Stimulated activated CD4-positive, alpha-beta T cell treated with anti-CD3 and anti-CD28 coated beads, Interleukin-15, amount 100 ng/mL, for 24 hours (primary cell): ENCODE results near the gene TAGLN.
"Not testable (repeated sequence)": the region's sequence is repeated elsewhere in the genome, so short reads cannot be mapped to it uniquely, and the experiment has no call there.

ENCODE experiments used
- DNase-seq: peaks from one replicate; pipeline ENCODE4 v3.0.0-alpha.2; 2020

The TAGLN gene

DNA sequence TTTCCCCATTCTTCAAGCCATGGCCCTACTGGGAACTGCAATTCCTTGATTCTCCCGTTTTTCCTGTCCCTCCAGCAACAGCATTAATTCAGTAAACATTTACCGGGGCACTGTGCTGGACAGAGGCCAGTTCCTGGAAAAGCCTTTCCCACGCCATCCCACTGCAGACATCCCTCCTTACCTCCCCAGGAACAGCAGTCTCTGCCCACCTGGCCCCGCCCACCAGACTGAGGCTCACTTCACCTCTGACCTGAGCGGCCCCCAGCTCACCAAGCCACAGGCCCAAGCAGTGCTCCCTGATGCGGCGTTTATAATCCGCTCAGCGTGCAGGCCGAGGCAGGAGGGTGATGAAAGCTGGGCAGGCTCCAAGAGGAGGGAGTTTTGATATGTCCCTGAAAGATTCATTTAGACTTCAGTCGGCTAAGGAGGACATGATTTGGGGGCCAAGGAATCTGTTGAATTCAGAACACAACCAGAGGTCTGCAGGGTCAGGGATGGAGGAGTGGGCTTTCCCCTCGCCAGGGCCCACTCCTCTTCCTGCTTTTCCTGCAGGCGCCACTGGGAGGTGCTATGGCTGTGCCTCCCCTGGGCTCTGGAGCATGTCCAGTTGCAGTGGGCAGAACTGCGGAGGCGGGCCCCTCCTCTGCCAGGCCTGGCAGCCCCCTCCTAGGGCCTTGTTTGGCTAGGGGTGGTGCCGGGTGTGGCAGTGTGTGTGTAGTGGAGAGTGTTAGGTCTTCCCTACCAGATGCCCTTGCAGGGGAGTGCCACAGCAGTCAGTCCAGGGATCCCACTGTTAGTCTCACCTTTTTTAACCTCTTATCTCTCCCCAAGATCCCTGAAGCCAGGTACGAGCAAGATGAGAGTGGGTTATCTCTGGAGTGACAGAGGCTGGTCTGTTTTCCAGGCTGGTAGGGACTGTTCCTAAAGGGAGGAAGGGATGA, 1.4 kb upstream of the TAGLN start:
- no peak for DNase-seq

DNA sequence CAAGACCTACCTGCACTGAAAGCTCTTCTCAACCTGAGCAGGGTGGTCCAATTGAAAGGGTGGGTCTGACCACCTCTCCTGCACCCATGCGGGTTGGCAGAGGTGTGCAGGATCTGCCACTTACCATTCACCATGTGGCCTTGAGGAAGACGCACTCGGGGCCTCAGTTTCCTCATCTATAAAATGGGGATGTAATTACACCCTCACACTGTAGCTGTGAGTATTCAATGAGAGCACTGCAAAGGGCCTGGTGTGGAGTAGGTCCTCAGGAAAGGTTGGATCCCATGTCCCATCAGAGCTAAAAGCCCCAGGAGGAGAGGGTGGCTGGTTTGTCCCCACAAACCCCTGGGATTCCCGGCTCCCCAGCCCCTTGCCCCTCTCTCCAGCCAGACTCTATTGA, 557 bp upstream of the TAGLN start:
- DNase-seq = no peak

DNA sequence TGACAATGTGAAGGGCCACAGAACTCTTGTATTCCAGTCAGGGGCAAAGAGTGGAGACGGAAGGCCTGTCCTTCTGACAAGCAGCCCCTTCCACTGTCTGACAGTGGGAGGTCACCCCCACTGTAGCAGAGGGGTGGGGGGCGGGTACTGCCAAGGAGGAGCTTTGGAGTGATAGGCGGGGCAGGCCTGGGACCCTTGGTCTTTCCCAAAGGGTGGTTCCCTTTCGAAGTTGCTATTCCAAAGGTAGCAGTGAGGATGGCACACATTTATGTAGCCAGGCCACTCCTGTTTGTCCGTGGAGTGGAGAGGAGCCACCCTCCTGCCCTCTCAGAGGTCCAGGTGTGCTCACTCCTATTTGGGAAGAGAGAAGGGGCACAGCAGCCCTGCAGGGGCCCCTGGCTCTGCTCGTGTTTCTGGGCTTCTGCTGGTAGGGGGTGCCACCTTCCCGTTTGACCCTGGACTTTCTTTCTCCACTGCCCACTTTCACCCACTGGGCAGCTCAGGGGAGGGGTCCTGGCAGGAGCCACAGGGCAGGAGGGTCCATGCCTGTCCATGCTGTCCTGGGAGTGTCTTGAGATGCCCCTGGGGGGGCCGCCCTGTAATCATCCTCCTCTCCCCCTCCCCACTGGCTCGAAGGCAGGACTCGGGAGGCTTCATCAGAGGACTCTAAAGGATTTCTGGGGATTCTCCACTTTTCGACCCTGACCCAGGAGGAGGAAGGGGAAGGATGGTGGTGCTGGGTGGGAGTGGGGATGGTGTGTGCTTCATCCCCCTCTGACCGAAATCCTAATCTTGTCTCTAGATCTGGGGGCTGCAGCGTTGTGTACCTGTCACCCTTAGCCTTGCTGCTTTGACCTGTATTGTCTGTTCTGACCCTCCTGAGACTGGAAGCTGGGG, 994 bp downstream of the TAGLN start:
- DNase-seq = no peak

DNA sequence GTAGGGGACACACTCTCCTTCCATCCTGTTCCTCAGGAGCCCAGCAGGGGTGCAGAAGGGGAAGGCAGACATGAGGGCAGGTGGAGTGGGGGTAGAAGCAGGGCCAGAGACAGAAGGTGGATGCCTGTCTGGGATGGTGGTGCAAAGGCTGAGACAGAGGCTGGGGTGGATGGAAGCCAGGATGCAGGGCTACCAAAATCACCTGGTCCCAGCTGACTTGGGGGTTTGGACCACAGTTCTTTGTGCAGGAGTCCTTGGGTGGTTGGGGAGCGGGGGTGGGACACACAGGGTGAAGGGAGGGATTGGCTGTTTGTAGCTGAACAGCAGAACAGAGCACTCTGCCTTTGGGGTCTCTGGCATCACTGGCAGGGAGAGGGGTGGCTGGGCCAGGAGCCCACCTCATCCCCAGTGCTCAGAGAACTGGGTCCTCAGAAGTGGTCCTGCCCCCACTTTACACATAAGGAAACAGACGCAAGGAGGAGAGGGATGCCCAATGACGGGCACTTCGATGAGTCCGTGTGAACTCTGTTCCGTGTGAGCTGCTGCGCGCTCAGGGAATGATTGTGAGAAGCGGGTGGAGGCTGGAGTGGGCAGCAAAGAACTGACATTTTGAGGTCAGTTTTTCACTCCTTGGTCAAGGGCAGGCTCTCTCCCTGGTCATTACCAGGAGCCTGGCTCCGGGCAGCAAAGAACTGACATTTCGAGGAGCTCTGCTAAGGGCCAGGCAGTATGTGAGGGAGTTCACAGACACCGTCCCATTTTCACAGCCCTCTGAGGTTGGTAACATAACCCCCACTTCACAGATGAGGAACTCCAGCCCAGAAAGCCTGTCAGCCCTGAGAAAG, 1.9 kb downstream of the TAGLN start:
- DNase-seq = no peak

DNA sequence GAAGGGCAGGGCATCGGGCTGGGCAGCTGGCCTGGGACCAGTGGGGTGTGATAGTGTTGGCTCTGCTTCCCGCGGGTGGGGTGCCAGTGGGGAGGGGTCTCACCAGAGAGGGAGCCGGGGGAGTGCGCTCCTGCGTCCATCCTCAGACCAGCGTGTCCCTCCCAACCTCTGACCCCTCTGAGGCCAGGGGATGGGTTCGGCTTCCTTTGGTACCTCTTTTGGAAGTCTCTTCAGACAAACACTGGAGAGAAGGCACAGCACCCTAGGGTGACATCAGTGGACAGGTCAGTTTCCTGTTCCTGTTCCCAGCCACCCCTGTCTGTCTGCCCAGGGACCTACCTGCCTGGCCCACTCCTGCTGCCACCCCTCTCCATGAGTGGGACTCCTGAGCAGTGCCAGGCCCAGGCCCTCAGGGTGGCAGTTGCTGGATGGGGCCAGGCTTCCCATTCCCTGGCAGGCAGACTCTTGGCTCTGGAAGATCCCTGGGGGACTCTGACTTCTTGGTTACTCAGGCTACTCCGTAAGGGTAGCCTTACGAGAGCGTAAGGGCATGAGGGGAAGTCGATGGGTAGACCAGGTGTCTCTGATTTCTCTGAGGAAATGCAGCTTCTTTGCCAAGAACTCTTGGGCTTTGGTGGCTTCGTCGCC, 2.6 kb downstream of the TAGLN start:
- DNase-seq = no peak

DNA sequence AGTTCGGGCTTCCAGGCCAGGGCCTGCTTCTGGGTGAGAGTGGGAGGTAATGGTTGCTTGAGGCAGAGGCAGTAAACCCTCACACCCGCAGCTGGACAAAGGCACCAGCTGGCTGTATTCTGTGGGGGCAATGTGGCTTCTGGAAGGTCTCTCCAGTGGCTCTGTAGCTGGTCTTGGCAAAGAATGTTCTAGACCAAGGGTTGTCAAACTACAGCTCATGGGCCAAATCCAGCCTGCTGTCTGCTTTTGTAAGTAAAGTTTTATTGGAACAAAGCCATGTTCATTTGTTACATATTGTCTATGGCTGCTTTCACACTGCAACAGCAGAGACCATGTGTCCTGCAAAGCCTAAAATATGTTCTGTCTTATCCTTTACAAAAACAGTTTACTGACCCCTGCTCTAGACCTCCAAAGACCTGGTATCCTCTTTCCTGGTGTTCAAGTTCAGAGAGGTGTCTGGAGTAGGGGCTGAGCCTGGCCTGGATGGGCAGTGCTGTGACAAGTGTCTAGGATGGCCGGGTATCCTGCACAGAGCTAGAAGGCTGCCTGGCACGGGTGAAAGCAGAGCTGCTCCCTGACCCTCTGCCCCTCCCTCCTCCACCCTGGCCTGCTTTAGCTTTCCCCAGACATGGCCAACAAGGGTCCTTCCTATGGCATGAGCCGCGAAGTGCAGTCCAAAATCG, 3.4 kb downstream of the TAGLN start:
- DNase-seq = no peak

DNA sequence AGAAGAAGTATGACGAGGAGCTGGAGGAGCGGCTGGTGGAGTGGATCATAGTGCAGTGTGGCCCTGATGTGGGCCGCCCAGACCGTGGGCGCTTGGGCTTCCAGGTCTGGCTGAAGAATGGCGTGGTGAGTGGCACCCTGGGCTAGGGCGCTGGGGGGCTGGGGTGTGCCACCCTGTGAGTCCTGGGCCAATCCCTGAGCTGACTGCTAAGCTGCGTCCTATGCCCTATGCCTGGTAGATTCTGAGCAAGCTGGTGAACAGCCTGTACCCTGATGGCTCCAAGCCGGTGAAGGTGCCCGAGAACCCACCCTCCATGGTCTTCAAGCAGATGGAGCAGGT, 3.9 kb downstream of the TAGLN start:
- no peak for DNase-seq

DNA sequence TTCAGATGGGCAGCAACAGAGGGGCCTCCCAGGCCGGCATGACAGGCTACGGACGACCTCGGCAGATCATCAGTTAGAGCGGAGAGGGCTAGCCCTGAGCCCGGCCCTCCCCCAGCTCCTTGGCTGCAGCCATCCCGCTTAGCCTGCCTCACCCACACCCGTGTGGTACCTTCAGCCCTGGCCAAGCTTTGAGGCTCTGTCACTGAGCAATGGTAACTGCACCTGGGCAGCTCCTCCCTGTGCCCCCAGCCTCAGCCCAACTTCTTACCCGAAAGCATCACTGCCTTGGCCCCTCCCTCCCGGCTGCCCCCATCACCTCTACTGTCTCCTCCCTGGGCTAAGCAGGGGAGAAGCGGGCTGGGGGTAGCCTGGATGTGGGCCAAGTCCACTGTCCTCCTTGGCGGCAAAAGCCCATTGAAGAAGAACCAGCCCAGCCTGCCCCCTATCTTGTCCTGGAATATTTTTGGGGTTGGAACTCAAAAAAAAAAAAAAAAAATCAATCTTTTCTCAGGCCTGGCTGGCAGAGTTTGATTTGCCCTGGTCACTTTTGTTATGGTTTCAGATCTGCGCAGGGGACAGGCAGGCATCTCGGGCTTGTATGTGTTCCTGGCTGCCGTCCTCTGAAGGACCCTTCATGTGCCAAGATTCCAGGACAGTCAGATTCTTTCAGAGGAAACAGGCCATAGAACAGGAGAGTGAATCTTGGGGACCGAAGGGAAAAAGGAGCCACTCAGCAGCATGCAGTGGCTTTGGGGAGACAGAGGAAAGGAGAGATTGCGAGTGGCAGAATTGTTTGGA, 5.3 kb downstream of the TAGLN start:
- DNase-seq = no peak

DNA sequence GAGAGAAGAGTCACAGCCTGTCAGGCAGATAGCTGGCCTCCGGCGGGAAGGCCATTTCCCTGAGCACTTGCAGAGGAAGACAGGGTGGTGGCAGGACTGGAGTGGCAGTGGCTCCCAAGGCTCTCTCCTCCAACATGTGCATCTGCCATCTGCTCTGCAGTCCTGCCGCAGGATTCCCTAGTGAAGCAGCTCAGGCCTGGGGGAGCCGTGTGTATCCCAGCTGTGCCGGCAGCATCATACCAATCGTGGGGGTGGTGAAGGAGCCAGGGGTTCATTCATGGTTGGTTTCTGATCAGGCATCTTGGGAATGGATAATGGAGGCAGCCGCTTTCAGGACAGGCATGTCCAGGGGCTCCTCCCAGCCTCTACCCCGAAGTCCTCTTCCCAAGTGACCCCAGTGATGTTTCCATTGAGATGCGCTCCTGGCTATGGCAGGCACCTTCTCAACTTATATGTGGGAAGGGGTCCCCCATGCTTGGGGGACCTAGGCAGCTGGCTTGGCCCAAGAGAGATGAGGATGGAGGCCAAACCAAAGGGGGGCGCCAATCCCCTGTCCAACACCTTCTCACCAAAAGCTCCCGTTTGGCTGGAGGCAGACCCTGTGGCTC, 6.1 kb downstream of the TAGLN start:
- no peak for DNase-seq

DNA sequence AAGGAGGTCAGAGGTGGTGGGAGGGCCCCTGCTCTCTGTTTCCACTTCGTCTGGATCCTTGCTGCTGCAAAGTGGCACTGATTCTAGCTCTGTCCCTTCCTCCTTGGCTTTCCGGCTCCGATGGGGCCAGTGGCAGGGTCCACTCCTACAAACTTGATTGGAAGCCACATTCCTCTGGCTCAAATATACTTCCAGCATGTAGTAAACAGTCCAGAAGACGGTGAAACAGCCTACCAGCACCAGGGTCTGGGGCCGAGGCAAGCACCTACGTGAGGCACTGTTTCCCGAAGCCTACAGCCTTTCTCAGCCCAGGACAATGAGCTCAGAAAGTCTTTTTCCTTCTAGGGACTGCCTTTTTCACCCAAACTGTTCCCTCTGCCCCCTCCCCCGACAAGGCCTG, 6.9 kb downstream of the TAGLN start:
- DNase-seq = not testable (repeated sequence)

DNA sequence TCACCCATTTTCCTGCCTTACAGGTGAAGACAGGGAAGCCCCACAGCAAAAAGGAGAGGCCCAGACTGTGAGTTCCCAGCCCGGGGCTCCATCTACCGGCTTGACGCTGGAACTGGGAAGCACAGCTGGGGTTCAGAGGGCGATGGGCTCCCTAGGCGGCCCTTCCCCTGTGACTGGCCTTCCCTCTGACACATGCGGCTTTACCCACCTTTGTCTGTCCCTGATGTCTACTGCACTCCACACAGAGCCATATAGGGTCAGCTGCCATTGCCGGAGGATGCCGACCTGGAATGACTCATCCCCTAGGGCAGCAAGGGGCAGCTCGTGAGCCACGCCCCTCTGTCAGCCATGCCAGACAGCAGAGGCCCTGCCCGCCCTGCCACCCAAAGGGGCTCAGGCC, 7.7 kb downstream of the TAGLN start:
- DNase-seq = not testable (repeated sequence)

DNA sequence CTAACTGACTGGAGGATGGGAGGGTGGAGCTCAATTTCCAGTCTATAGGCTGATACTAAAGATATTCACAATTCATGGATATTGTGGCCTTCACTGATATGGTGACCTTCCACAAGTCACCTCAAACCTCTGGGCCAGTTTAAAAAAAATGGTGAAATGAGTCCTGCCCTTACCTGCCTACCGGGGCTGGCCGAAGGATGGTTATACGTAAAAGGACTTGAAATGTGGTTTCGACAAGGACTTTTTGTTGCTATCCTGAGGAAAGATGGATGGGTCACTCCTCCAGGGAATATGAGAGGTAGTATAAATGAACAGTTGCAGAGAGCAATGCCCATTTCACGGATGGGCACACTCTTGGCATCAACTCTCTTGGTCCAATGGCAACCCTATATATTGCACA, 8.3 kb downstream of the TAGLN start:
- not testable (repeated sequence) for DNase-seq

DNA sequence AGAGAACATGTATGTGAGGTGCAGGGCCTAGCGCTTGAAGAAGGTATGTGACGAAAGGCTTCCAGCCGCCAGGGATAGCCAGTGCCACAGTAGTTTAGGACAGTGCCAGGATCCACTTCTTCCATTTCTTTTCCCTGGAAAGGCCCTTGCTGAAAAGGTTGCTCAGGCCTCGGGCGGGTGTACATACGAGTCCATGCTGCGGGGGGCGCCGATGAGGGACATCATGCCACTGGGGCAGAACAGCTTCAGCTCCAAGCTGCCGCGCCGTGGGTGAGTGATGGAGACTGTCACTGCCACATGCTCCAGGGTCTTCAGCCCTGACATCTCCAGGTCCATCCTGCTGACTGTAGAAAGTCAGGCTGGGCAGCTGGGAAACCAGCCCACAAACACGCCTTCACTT, 9.5 kb downstream of the TAGLN start:
- not testable (repeated sequence) for DNase-seq

DNA sequence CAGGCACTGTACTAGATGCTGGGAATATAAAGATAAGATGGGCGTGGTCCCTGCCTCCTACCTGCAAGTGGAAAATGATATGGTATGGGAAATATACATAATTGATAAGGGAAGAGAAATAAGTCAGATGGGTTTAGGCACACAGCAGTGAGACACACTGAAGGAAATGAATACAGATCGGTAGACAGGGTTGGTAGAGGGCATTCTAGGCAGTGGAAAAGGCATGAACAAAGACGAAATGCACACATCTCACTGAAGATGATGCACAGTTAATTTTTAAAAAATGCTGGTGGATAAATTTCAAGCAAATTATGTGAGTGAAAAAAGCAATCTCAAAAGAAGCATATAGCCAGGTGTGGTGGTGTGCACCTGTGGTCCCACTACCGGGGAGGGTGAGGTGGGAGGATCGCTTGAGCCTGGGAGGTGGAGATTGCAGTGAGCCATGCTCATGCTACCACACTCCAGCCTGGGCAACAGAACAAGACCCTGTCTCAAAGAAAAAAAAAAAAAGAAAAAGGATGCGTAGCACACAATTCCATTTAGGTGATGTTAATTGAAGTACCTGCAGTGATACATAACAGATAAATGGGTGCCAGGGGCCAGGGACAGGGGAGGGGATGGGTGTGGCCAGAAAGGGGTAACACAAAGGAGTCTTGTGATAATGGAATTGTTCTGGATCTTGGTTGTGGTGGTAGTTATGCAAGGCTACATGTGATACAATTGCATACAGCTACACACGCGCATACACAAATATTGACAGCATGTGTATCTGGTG, 10.4 kb downstream of the TAGLN start:
- DNase-seq = not testable (repeated sequence)

DNA sequence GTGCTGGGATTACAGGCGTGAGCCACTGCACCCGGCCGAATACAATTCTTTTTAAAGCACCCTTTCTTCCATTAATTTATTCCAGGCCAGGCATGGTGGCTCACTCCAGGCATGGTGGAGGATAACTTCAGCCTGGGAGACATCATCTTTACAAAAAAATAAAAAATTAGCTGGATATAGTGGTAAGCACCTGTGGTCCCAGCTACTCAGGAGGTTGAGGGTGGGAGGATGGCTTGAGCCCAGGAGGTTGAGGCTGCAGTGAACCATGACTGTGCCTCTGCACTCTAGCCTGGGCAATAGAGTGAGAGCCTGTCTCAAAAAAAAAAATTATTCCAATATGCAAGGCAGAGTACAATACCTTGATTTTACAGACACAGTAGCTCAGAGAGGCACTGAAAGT, 11.4 kb downstream of the TAGLN start:
- DNase-seq = no peak

DNA sequence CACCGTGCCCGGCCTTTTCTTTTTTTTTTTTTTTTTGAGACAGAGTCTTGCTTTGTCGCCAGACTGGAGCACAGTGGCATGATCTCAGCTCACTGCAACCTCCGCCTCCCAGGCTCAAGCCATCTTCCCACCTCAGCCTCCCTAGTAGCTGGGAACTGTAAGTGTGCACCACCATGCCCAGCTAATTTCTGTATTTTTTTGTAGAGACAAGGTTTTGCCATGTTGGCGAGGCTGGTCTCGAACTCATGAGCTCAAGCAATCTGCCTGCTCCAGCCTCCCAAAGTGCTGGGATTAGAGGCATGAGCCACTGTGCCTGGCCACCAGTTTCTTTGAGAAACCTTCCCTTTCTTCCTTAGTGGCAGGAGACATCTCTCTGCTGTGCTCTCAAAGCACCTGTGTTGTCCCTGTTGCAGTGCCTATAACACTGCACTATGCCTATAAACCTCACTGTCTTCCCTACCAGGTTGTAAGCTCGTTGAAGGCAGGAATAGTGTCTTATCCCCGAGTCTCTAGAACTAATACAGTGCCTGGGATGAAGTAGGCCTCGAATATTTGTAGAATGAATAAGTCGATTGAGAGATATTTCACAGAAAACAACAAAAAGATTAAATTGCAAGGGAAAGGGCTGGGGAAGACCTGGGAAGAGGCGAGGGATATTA, 13.7 kb downstream of the TAGLN start:
- no peak for DNase-seq

DNA sequence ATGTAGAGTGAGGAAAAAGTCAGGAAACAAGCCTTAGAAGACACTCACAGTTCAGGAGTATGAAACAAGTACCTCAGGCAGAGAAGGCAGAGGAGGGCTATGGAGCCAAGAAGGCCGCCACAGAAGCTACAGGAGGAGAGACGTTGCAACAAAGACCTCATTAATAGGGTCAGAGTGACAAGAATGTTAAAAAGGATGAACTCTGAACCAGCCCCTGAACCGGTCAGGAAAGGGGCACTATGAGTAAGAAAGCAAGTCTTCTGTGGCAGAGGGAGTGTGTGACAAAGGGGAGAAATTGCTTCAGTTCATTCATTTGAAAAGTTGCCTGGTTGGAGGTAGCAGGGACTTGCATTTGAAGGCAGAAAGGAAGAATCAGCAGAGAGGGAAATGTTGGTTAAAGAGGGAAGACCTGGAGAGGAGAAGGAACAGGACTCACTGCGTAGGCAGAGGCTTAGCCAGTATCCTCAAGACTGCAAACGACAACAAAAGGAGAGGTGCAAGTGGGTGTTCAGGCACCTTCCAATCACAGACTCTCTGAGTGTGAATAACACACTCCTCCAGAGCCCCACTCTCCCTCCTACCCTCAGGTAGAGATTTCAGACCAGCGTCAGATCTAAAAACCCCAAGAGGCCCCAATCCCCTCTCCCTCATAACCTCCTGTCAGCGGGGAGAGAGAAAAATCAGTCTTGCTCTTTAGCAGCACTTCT, 15.4 kb downstream of the TAGLN start:
- no peak for DNase-seq
